ENCODE measurements around the gene PDE1C.
A peak's percentile ranks its signal among the peaks of the same experiment; 100 is the strongest.

Gene PDE1C

DNA sequence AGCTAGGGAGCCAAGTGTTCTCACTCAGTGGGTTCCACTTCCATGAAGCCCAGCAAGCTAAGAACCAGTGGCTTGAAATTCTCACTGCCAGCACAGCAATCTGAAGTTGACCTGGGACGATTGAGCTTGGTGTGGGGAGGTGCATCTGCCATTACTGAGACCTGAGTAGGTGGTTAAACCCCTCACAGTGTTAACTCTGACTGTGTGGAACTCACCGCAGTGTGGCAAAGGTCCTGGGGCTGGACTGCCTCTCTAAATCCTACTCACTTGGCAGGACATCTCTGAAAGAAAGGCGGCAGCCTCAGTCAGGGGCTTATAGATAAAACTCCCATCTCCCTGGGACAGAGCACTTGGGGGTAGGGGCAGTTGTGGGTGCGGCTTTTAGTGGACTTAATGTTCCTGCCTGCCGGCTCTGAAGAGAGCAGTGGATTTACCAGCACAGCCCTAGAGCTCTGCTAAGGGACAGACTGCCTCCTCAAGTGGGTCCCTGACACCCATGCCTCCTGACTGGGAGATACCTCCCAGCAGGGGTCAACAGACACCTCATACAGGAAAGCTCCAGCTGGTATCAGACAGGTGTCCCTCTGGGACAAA lies 143.1 kb downstream of the PDE1C start:
- no peak for DNase-seq
- no peaks in the 10 kb centered on the region for H3K27me3 Mint-ChIP-seq
- H3K9me3 Mint-ChIP-seq, result peaks cover 6 to 27% of the 10 kb centered on the region in 2 donors
- H3K4me3 Mint-ChIP-seq, result no peak overlapping the region
- H3K27ac Mint-ChIP-seq, result no peak overlapping the region
- no peak for ATAC-seq
- H3K4me1 Mint-ChIP-seq, result no peaks in the 10 kb centered on the region

DNA sequence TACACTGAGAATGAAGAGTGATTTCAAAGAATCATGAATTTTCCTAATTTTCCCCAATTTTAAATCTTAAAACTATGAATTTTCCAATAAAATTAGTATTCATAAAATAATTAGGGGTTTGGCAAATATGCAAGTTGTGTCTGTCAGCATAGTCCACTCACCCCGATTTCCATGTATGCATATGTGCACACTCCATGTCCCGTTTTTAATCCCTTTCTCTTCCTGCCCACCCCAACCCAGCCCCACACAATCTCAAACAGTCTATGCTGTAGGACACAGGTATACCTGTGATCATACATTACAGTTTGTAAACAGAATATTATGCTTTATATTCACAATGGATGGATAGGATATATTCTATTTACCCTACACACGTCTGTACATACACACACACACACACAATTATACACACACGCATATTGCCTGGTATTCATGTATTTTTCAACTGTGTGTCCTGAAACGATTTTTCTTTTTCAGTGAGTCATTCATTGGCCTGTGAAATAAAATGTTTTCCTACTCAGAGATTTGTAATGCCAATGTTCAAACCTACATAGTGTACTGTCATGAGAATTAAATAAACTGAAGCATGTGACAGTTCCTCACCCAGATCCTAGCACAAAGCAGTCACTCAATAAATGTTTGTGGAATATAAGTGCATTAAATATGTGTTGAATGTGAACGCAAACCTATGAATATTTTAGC lies 144.3 kb downstream of the PDE1C start:
- Mint-ChIP-seq H3K27ac (no peak overlapping the region), H3K4me3 (no peak overlapping the region), H3K4me1 (no peaks in the 10 kb centered on the region), H3K9me3 (peaks cover 6 to 15% of the 10 kb centered on the region in 2 donors), H3K27me3 (no peaks in the 10 kb centered on the region)
- DNase-seq (no peak), ATAC-seq (no peak)

DNA sequence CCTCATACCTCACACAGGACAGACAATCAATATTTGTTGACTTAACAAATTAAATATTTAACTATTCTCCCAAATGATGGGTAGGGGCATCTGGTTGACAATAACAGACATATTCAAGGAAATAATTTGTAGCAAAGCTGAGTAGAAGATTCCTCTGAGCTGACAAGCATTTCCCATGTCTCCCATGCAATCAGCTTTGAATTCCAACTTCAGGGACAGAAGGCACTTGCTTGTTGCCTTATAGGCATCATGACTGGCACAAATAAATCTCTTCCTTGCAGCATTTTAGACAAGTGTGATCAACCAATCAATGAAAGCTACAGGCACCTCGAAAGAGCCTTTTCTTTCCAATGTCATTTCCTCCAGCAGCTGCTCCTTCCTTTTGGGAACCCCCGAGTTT lies 146.0 kb downstream of the PDE1C start:
- no peaks in the 10 kb centered on the region for H3K27me3 Mint-ChIP-seq
- no peak for ATAC-seq
- no peaks in the 10 kb centered on the region for H3K4me1 Mint-ChIP-seq
- no peak overlapping the region for H3K4me3 Mint-ChIP-seq
- H3K27ac Mint-ChIP-seq, result no peak overlapping the region
- H3K9me3 Mint-ChIP-seq, result peaks cover 5 to 8% of the 10 kb centered on the region in 2 donors
- DNase-seq, result no peak

DNA sequence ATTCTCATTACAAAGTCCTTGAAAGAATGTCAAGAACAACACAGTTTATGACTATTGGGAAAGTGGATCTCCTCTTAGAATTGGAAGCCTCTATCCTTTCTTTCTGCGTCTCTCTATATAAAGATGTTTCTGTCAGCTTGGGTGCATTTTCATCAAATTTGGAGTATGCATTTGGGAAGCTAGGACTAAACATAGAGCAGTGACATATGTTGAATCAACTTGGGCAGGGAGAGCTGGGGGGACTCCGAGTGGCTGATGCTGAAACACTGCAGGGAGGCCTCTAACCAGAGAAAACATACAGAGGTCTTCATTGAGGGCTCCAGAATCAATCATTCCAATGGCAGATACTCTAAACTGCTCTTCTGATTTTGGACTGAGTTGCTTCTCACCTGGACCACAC lies 147.4 kb downstream of the PDE1C start:
- Mint-ChIP-seq H3K4me1 (no peaks in the 10 kb centered on the region), H3K27me3 (no peaks in the 10 kb centered on the region), H3K27ac (no peak overlapping the region), H3K4me3 (no peak overlapping the region), H3K9me3 (peaks cover 0 to 5% of the 10 kb centered on the region in 2 donors)
- no peak for ATAC-seq
- DNase-seq, result no peak

DNA sequence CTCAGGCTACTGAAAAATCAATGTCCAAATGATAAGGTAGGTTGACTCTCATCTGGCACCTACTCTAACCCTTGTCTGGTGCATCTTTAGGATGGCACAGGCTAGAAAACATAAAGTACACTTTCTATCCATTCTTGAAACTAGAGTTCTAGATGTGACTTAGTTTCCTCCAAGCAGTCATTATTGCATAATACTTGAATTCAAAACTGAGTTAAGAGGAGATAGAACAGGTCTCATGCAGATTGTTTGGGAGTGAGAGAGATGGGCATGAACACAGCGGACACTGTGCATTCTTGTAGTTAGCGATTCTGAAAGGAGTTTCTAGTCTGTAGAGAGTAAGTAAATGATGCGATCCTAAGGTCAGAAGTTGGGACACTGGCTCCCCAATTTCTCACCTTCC lies 149.2 kb downstream of the PDE1C start:
- ATAC-seq, result no peak
- H3K4me3 Mint-ChIP-seq, result no peak overlapping the region
- H3K9me3 Mint-ChIP-seq, result peaks cover 0 to 5% of the 10 kb centered on the region in 2 donors
- H3K27me3 Mint-ChIP-seq, result no peaks in the 10 kb centered on the region
- no peak for DNase-seq
- H3K27ac Mint-ChIP-seq, result no peak overlapping the region
- H3K4me1 Mint-ChIP-seq, result no peaks in the 10 kb centered on the region

DNA sequence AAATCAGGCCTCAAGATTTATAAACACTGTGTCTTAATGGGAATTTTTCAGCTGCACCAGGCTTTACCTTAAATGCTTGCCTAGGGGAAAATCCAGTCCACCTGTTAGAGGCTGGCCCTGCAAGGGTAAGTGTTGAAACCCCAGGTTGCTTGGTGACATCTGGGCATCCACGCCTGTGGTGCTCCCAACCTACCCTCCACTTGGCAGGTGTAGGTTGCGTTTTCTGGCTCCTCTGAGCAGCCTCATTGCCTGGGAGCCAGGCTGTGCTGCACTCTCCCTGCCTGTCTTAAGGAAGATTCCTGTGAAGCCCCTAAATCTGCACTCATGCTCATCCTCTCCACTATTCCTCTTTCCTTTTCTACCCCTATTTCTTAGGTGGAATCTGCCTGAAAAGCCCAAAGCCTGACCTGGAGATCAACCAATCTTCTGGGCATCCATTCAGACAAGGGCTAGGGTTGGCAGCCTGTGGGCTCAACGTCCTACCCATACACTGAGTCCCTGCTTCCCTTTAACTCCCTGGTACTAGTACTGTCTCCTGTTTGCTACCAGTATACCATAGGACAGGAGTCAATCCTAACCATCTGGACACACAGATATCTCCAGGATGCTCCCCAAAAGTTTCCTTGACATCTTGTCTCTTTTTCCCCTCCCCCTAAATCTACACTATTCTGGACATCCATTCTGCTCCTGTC lies 150.4 kb downstream of the PDE1C start:
- H3K4me3 Mint-ChIP-seq, result no peak overlapping the region
- H3K27me3 Mint-ChIP-seq, result no peaks in the 10 kb centered on the region
- no peaks in the 10 kb centered on the region for H3K4me1 Mint-ChIP-seq
- ATAC-seq (no peak), DNase-seq (no peak)
- peak overlapping the region in 1 of 2 donors; percentile 76 for H3K27ac Mint-ChIP-seq
- peaks cover 0 to 5% of the 10 kb centered on the region in 2 donors for H3K9me3 Mint-ChIP-seq

DNA sequence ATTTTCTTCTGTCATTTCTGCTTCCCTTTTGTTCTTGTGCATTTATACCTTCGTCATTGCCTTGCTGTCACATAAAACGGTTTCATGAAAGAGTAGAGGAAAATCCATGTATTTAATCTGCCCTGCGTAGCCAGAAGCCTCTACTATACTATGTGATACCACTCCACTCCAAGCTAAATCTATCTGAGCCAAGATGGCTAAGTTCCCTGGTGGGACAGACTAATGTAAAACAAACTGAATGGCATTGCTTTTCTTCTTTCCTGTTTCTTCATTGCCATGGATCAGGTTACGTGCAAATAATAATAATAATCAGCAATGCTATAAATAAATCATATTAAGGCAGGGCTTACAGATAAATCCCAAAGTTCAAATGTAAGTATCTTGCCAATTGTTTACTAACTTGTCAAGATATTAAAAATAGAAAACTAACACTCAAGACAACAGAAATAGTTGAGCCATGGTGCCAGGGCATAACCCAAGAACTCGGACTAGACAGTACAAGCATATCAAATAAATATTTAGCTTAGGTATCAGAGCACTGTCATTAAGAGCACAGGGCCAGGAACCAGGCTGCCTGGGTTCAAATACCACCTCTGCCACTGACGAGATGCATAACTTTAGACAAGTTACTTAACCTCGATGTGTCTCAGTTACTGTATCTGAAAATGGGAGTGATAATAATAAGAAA lies 151.4 kb downstream of the PDE1C start:
- H3K27ac Mint-ChIP-seq, result no peak overlapping the region
- DNase-seq, result no peak
- H3K4me1 Mint-ChIP-seq, result no peaks in the 10 kb centered on the region
- H3K9me3 Mint-ChIP-seq, result peaks cover 0 to 5% of the 10 kb centered on the region in 2 donors
- no peak overlapping the region for H3K4me3 Mint-ChIP-seq
- no peaks in the 10 kb centered on the region for H3K27me3 Mint-ChIP-seq
- ATAC-seq, result no peak

DNA sequence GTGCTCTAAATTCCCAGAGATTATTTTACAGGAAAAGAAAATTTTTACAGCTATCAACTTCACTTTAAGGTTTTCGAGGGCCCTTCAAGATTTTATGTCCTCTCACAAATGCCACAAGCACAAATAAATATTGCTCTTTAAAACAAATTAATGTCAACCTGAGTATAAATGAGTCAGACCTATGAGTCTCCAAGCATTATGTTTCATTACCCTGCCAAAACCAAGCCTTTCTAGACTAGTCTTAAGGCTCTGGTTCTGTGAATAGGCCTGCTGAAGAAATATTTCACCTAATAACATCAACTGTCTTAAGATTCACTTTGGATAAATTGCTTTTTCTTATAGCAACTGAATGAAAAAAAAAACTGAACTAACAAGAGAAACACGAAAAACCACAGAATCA lies 153.0 kb downstream of the PDE1C start:
- no peak for ATAC-seq
- no peak for DNase-seq
- no peak overlapping the region for H3K4me3 Mint-ChIP-seq
- no peak overlapping the region for H3K27ac Mint-ChIP-seq
- peaks cover 0 to 5% of the 10 kb centered on the region in 2 donors for H3K9me3 Mint-ChIP-seq
- no peaks in the 10 kb centered on the region for H3K4me1 Mint-ChIP-seq
- H3K27me3 Mint-ChIP-seq, result no peaks in the 10 kb centered on the region

DNA sequence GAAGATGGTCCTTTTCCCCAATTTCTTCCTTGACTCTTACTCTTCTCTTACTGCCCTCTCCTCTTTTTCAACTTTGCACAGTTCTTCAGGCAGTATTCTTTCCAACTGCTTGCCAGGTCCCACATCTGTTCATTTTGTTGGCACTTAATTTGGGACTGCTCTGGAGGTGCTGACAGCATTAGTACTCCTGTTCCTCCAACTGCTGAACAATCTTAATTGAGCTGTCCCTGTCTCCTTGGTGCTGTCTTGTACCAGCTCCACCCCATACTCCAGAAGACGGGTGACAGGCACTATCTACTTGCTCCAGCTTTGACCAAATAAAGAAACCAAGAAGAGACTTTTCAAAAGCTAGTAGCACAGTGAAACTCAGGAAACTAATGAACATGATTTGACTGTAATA lies 160.0 kb downstream of the PDE1C start:
- no peak overlapping the region for H3K4me3 Mint-ChIP-seq
- H3K9me3 Mint-ChIP-seq, result no peaks in the 10 kb centered on the region
- no peaks in the 10 kb centered on the region for H3K27me3 Mint-ChIP-seq
- ATAC-seq, result no peak
- DNase-seq, result no peak
- no peaks in the 10 kb centered on the region for H3K4me1 Mint-ChIP-seq
- no peak overlapping the region for H3K27ac Mint-ChIP-seq

DNA sequence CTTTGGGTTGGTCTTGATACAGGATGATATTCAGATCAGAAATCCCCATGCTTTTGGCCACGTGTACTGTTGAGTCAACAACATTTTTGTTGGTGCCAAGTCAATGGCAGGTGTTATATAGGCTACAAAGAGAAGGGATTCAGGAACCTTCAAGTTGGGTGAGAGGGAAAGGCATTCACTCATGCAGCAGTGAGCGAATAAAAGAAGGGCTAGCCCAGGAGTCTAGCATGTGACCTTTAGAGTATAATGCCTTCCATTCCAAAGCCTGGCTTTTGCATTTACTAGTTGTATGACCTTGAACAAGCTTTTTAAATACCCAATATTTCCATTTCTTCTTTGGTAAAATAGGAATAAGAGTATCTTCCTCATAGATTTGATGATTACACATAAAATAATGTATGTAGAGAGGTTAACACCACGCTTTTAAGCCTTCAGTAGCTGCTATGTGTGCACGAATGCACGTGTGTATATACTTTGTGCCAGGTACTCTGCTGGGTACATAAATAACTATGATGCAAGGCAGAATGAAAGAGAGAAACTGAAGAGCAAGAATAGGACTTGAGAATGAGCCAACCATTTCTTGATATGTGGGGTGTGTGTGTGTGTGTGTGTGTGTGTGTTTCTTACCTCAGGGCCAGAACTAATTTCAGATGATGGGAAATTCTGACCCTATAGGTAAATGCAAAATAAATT lies 163.6 kb downstream of the PDE1C start:
- Mint-ChIP-seq H3K27ac (no peak overlapping the region), H3K4me3 (no peak overlapping the region), H3K4me1 (no peaks in the 10 kb centered on the region), H3K27me3 (no peaks in the 10 kb centered on the region), H3K9me3 (no peaks in the 10 kb centered on the region)
- ATAC-seq (no peak), DNase-seq (no peak)

DNA sequence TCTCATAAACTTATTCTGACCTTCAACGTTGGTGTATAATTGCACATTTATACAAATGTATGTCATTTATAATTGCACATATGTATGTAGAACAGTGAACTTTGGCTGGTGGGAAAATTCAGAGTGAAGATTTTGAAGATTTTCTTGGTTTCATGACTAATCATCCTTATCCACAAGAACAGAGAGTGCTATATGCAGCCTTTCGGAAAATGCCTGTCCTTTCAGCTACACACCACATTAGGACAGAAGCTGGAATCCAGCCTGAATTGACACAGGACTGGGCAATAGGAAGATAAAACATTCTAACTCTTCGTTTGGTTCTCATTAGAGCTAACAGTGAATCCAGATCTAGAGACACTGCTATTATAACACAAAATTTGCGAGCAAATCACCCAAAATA lies 166.2 kb downstream of the PDE1C start:
- H3K9me3 Mint-ChIP-seq, result no peaks in the 10 kb centered on the region
- ATAC-seq, result no peak
- DNase-seq, result no peak
- no peak overlapping the region for H3K27ac Mint-ChIP-seq
- H3K27me3 Mint-ChIP-seq, result no peaks in the 10 kb centered on the region
- H3K4me1 Mint-ChIP-seq, result no peaks in the 10 kb centered on the region
- no peak overlapping the region for H3K4me3 Mint-ChIP-seq

DNA sequence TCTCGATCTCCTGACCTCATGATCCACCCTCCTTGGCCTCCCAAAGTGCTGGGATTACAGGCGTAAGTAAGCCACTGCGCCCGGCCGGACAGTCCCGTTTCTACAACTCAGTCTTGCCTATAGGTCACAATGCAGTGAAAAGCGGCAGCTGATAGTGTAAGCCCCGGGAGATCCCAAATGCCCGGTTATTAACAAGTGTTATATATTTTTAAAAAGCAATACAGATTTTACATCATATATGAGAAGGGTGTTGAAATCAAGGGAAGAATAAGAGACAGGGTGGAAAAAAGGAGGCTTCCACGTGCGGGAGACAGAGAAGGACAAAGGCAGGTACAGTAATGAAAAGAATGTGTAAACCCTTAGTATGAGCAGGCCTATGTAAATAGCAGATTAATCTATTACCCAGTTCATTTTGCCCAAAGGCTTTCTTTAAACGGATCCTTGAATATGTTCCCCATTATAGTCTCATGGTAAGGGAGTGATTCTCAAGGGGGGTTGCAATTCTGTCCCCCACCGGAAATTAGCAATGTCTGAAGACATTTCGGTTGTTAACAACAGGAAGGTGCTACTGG lies 170.8 kb downstream of the PDE1C start:
- H3K4me3 Mint-ChIP-seq, result no peak overlapping the region
- no peak overlapping the region for H3K27ac Mint-ChIP-seq
- ATAC-seq (no peak), DNase-seq (no peak)
- no peaks in the 10 kb centered on the region for H3K4me1 Mint-ChIP-seq
- H3K9me3 Mint-ChIP-seq, result peaks cover 5 to 17% of the 10 kb centered on the region in 2 donors
- H3K27me3 Mint-ChIP-seq, result no peaks in the 10 kb centered on the region

DNA sequence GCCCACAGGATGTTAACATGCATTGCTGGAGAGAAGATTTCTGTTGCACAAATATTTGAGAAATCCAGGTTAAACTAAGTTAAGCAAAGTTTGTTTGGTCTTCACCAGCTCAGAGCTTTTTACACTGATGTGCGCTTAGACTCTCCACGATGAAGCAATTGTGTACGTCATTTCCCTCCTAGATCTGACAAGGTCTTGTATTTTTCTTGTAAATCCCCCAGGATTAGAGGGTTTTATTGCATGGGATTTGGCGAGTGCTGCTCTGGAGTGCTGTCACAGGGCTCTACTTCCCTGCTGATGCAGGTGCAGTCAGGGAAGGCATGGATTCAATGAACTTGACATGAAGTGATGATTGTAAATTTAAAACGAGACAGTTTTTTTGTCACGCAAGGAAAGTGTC lies 173.3 kb downstream of the PDE1C start:
- DNase-seq (no peak), ATAC-seq (no peak)
- Mint-ChIP-seq H3K4me3 (no peak overlapping the region), H3K9me3 (peaks cover 5 to 21% of the 10 kb centered on the region in 2 donors), H3K27me3 (no peaks in the 10 kb centered on the region), H3K4me1 (no peaks in the 10 kb centered on the region), H3K27ac (no peak overlapping the region)

DNA sequence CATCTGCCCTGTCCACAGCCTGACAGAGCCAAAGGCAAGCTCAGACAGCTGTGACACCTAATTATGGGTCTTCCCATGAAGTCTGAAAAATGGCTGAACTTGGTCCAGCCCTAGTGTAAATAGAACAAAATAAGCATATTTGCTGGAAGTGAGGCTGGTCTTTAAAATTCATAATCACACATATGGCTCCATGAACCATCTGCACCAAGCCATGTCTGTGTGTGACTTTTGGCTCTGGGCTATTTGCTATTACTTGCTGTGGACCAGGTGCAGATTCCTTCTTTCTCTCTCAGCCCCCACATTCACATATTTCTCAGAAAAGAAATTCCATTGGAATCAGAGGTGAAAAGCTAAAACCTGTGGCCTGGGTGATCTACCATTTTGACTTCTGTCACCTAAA lies 175.9 kb downstream of the PDE1C start:
- no peak for DNase-seq
- no peak for ATAC-seq
- Mint-ChIP-seq H3K4me1 (no peaks in the 10 kb centered on the region), H3K27ac (no peak overlapping the region), H3K9me3 (peaks cover 5 to 21% of the 10 kb centered on the region in 2 donors), H3K27me3 (no peaks in the 10 kb centered on the region), H3K4me3 (no peak overlapping the region)

DNA sequence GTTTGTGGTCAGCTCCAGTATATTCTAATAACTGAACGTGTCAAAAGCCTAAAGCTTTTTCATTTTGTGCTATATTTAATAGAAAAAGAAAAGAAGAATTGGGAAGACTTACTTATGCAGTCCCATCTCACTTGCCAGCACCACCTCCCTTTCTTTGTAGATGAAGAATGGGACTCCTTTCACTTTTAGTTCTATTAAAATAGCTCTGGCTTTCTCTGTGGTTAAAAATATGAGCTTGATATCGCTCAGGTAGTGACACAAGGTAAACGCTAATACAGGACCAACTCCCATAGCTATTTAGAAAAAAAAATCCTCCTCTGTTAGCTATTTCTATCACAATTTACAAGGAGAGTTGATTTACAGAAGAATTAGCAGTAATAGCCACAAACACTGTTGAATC lies 176.8 kb downstream of the PDE1C start:
- Mint-ChIP-seq H3K27ac (no peak overlapping the region), H3K4me3 (no peak overlapping the region)

More for the DNA sequence above, 176.8 kb downstream of the PDE1C start:
- Mint-ChIP-seq H3K9me3 (peaks cover 5 to 21% of the 10 kb centered on the region in 2 donors), H3K27me3 (no peaks in the 10 kb centered on the region), H3K4me1 (no peaks in the 10 kb centered on the region)
- ATAC-seq, result no peak
- no peak for DNase-seq
